Measurements from ENCODE around the gene MRPS15. TPM values are rescaled to one million over a fixed set of nuclear protein-coding genes. Genes with fewer than 3 reads are reported as not detected.
A peak's percentile ranks its signal among the peaks of the same experiment; 100 is the strongest.

MRPS15 gene
- polyA plus RNA-seq, 3 donors: 36.2 to 68.1 (median 66.4) TPM

GRCh38 chr1:36408479-36408878 lies 55.7 kb downstream of the MRPS15 start:
- Mint-ChIP-seq H3K27me3 (ENCODE audit: low read depth in 3 of 3) (peaks cover 0 to 3% (median 1%) of the 10 kb centered on the region in 3 donors), H3K36me3 (peaks cover 33 to 37% of the 10 kb centered on the region in 2 donors), H3K9me3 (peaks cover 0 to 9% (median 4%) of the 10 kb centered on the region in 7 donors), H3K4me3 (no peak overlapping the region), H3K4me1 (peaks cover 7% of the 10 kb centered on the region), H3K27ac (no peak overlapping the region)
- Histone ChIP-seq H3K4me2 (replicated peaks; ENCODE audit: extremely low read depth, low read length, poor library complexity, severe bottlenecking) (no peak overlapping the region), H4K20me1 (ENCODE audit: insufficient read depth, low read length) (no peaks in the 10 kb centered on the region), H3K36me3 (replicated peaks in 1 of 2; ENCODE audit: control insufficient read depth in 1 of 2, insufficient read depth in 2 of 2, low read length in 2 of 2) (peaks cover 6 to 17% of the 10 kb centered on the region in 2 donors), H3K27ac (ENCODE audit: low read depth in 1 of 2, low read length in 2 of 2) (no peak overlapping the region), H3K9ac (ENCODE audit: insufficient read depth, low read length, poor library complexity, severe bottlenecking) (no peak overlapping the region), H3K9me3 (replicated peaks in 1 of 2; ENCODE audit: control insufficient read depth in 1 of 2, insufficient read depth in 1 of 2, low read length in 2 of 2) (peaks cover 0 to 2% of the 10 kb centered on the region in 2 donors), H3K4me3 (replicated peaks in 1 of 3; ENCODE audit: low read depth in 2 of 3, low read length in 3 of 3) (no peak overlapping the region), H2AFZ (ENCODE audit: insufficient read depth, low read depth, low read length, poor library complexity, severe bottlenecking) (no peak overlapping the region), H3K27me3 (ENCODE audit: control insufficient read depth in 2 of 2, insufficient read depth in 2 of 2, low read length in 2 of 2) (no peaks in the 10 kb centered on the region), H3K79me2 (ENCODE audit: insufficient read depth, low read length) (no peaks in the 10 kb centered on the region), H3K4me1 (ENCODE audit: control insufficient read depth in 1 of 2, insufficient read depth in 2 of 2, low read length in 2 of 2) (no peaks in the 10 kb centered on the region)
- intact Hi-C loops (cut with micrococcal nuclease): no loop called here
- no peak for DNase-seq
- no peak for TF ChIP-seq CTCF (IDR thresholded peaks at IDR 0.05)
- WGBS (ENCODE audit: insufficient coverage): 100% methylated on average over 2 of the region's 2 CpGs

- H3K9me3 ChIP-seq (replicated peaks in 1 of 2; ENCODE audit: control insufficient read depth in 1 of 2, insufficient read depth in 1 of 2, low read length in 2 of 2): peaks cover 0 to 2% of the 10 kb centered on the region in 2 donors
- H3K27me3 ChIP-seq (ENCODE audit: control insufficient read depth in 2 of 2, insufficient read depth in 2 of 2, low read length in 2 of 2): no peaks in the 10 kb centered on the region
- H3K9ac ChIP-seq (ENCODE audit: insufficient read depth, low read length, poor library complexity, severe bottlenecking): no peak overlapping the region
- no CpG with 5 or more reads among the region's 1 CpG for WGBS (ENCODE audit: insufficient coverage)
- H3K4me3 Mint-ChIP-seq: no peak overlapping the region
- H3K4me1 Mint-ChIP-seq: peaks cover 10% of the 10 kb centered on the region
- H3K4me3 ChIP-seq (replicated peaks in 1 of 3; ENCODE audit: low read depth in 2 of 3, low read length in 3 of 3): no peak overlapping the region
- H3K27me3 Mint-ChIP-seq (ENCODE audit: low read depth in 3 of 3): peaks cover 0 to 6% (median 1%) of the 10 kb centered on the region in 3 donors
- no peak for DNase-seq
- H3K79me2 ChIP-seq (ENCODE audit: insufficient read depth, low read length): peaks cover 10% of the 10 kb centered on the region
- no peak overlapping the region for H2AFZ ChIP-seq (ENCODE audit: insufficient read depth, low read depth, low read length, poor library complexity, severe bottlenecking)
- H4K20me1 ChIP-seq (ENCODE audit: insufficient read depth, low read length): no peaks in the 10 kb centered on the region
- intact Hi-C loops (cut with micrococcal nuclease): no loop called here
- peak overlapping the region in 6 of 7 donors; percentile 45 to 86 (median 68) for H3K27ac Mint-ChIP-seq
- H3K36me3 ChIP-seq (replicated peaks in 1 of 2; ENCODE audit: control insufficient read depth in 1 of 2, insufficient read depth in 2 of 2, low read length in 2 of 2): peaks cover 6 to 17% of the 10 kb centered on the region in 2 donors
- H3K27ac ChIP-seq (ENCODE audit: low read depth in 1 of 2, low read length in 2 of 2): peak overlapping the region in 1 of 2 donors; percentile 48
- no peak overlapping the region for H3K4me2 ChIP-seq (replicated peaks; ENCODE audit: extremely low read depth, low read length, poor library complexity, severe bottlenecking)
- peaks cover 5 to 9% of the 10 kb centered on the region in 2 donors for H3K4me1 ChIP-seq (ENCODE audit: control insufficient read depth in 1 of 2, insufficient read depth in 2 of 2, low read length in 2 of 2)
- H3K36me3 Mint-ChIP-seq: peaks cover 31 to 35% of the 10 kb centered on the region in 2 donors
- peaks cover 0 to 12% (median 4%) of the 10 kb centered on the region in 7 donors for H3K9me3 Mint-ChIP-seq
- TF ChIP-seq CTCF (IDR thresholded peaks at IDR 0.05): no peak
These were observed 57.7 kb downstream of the MRPS15 start for GRCh38 chr1:36406440-36406839.

Small RNA genes within 50 kb of the gene (small RNA-seq; reads per million reads assigned to genes)
- gene SNORA63C (ENCODE audit: insufficient read length, low read depth): not detected

Other genes starting within 250 kb of the MRPS15 start
- gene THRAP3, start 239.9 kb downstream of the MRPS15 start, polyA plus RNA-seq: 10 to 100 TPM; 30.1 to 63.4 (median 35.7) TPM
- gene SH3D21, start 158.0 kb downstream of the MRPS15 start, polyA plus RNA-seq: under 1 TPM in 1 of 3 donors, not detected in 2; 0.56 TPM
- gene EVA1B, start 140.7 kb downstream of the MRPS15 start, polyA plus RNA-seq: 10 to 100 TPM; 13.7 to 19.1 (median 16.6) TPM
- 10 to 100 TPM; 40.2 to 65.9 (median 55.8) TPM for gene STK40, start 78.5 kb downstream of the MRPS15 start, polyA plus RNA-seq
- gene LSM10, start 66.5 kb downstream of the MRPS15 start, polyA plus RNA-seq: 100 to 1,000 TPM in 2 of 3 donors, 10 to 100 TPM in 1; 91.4 to 234 (median 224) TPM
- under 1 TPM in 2 of 3 donors, not detected in 1; 0.12 to 0.82 TPM for gene OSCP1, start 13.9 kb downstream of the MRPS15 start, polyA plus RNA-seq
- gene CSF3R, start 18.5 kb upstream of the MRPS15 start, polyA plus RNA-seq: 1,000 to 10,000 TPM in 1 of 3 donors, 100 to 1,000 TPM in 2; 270 to 1,537 (median 447) TPM

Measured in CD14-positive monocyte (primary cell).